ENCODE measurements around the gene LRRC25.

LRRC25 gene

GRCh38 chr19:18348171-18348570, 49.3 kb downstream of the LRRC25 start:
- no peak for DNase-seq (ENCODE audit: low read depth, low spot score)

GRCh38 chr19:18346091-18346490, 51.3 kb downstream of the LRRC25 start:
- no peak for DNase-seq (ENCODE audit: low read depth, low spot score)

- no peak for DNase-seq (ENCODE audit: low read depth, low spot score)
Measured at GRCh38 chr19:18345296-18345695, 52.1 kb downstream of the LRRC25 start.

GRCh38 chr19:18344582-18344950, 52.9 kb downstream of the LRRC25 start:
- DNase-seq (ENCODE audit: low read depth, low spot score) = no peak

- DNase-seq (ENCODE audit: low read depth, low spot score) = no peak
Measured at GRCh38 chr19:18342090-18342632, 55.3 kb downstream of the LRRC25 start.
